ENCODE measurements around the gene ANKK1.

GRCh38 chr11:113356203-113356602, 31.4 kb upstream of the ANKK1 start:
- TF ChIP-seq ZNF121 (tag by site-specific recombination; IDR thresholded peaks at IDR 0.05) (no peak), ZNF747 (tag by site-specific recombination; IDR thresholded peaks at IDR 0.05) (no peak), CTCF (tag by site-specific recombination; IDR thresholded peaks at IDR 0.05) (no peak), REST (tag by site-specific recombination; IDR thresholded peaks at IDR 0.05) (no peak), ZBTB49 (tag by site-specific recombination; IDR thresholded peaks at IDR 0.05; ENCODE audit: low read depth) (no peak), ZNF174 (tag by site-specific recombination; IDR thresholded peaks at IDR 0.05) (no peak), ZBTB11 (tag by site-specific recombination; conservative IDR thresholded peaks at IDR 0.05; ENCODE audit: low read depth) (no peak), ZNF514 (tag by site-specific recombination; IDR thresholded peaks at IDR 0.05) (no peak), SP2 (tag by site-specific recombination; IDR thresholded peaks at IDR 0.05) (no peak), ZFHX2 (tag by site-specific recombination; conservative IDR thresholded peaks at IDR 0.05) (no peak), ZNF449 (tag by site-specific recombination; IDR thresholded peaks at IDR 0.05) (no peak), BCL11B (tag by site-specific recombination; IDR thresholded peaks at IDR 0.05; ENCODE audit: low read depth) (no peak)

Data from HEK293 (cell line).